COLO829 (cell line): ENCODE results near the gene BCAS1.
"Not testable (repeated sequence)": the region's sequence is repeated elsewhere in the genome, so short reads cannot be mapped to it uniquely, and the experiment has no call there.

Experiments used
- DNase-seq: peaks from one replicate; pipeline ENCODE4 v3.0.0; 2012; ENCODE audit warnings: low spot score

The BCAS1 gene

DNA sequence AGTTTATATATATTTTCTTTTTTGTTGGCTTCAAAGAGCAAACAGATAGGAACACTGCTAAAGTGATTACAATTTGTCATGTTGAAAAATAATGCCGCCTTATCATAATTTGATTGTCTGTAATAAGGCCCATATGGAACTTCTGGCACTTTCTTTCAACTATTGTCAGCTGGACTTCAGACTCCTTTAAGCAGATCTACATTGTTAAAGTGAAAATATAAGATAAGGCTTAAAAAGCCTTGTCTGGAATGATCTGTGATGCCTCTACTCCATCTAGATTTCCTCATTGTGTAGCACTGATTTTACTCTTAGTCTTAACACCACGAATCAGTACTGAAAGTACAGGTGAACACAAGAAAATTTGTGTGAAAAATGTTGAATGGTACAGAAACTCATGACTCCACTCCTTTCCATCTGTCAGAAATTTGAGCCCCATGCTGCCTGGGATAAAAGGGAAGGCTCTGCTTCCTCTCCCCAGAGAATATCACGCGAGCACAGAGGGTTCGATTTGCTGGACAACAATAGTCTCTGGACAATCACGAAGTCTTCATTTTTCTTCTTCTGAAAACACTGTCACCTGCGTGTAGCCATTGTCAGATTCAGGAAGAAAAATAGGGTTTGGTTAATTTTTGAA is 56.0 kb downstream of the BCAS1 start:
- no peak for DNase-seq

- DNase-seq: no peak
Measured at GRCh38 chr20:54013471-54013870, 56.9 kb downstream of the BCAS1 start.

DNA sequence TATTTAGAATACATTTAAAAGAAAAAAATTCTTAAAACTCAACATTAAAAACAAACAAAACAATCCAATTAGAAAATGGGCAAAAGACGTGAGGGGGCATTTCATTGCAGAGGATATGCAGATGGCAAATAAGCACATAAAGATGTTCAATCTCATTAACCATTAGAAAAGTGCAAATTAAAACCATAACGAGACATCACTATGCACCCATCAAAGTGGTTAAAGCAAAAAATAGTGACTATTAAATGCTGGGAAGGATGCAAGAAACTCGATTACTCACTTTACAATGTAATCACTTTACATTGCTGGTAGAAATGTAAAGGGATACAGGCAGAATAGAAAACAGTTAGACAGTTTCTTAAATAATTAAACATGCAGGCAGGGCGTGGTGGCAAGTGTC is 59.0 kb downstream of the BCAS1 start:
- no peak for DNase-seq

- not testable (repeated sequence) for DNase-seq
Measured at GRCh38 chr20:54006216-54006615, 64.2 kb downstream of the BCAS1 start.

DNA sequence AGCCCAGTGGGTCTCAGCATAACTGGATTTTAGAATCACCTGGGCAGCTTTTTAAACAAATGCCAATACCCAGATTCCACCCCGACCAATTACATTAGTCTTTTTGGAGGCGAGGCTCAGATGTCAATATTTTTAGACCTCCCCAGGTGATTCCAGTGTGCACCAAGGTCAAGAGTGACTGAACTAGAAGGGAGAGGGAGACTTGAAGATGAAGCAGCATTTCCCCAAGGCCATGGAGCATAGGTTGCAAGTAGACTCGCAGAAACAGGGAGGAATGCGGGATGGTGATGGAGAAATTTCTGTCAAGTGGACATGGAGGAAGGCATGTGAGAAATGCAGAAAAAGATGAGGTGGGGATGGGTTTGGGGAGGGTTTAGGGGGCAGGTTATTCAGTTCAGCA is 64.9 kb downstream of the BCAS1 start:
- DNase-seq: no peak

GRCh38 chr20:54004445-54004844 is 65.9 kb downstream of the BCAS1 start:
- DNase-seq: no peak

DNA sequence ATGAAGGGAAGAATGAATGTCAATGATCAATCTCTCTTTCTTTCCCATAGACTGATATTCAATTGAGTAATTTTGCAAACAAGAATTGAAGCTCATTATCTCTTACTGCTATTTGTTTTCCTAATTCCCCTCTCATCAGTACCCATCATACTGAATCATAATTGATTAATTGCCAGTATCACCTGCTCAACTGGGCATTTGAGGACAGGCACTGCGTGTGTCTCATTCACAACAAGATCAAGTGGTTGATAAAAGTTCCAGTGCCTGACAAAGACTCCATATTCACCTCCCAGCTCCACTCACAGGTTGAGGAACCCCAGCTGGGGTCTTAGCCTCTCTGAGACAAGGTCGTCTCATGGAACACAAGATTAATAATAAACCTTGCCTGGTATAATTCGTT is 67.7 kb downstream of the BCAS1 start:
- no peak for DNase-seq

- no peak for DNase-seq
Measured at GRCh38 chr20:54002056-54002575, 68.3 kb downstream of the BCAS1 start.

- no peak for DNase-seq
Measured at GRCh38 chr20:54000914-54001313, 69.5 kb downstream of the BCAS1 start.

DNA sequence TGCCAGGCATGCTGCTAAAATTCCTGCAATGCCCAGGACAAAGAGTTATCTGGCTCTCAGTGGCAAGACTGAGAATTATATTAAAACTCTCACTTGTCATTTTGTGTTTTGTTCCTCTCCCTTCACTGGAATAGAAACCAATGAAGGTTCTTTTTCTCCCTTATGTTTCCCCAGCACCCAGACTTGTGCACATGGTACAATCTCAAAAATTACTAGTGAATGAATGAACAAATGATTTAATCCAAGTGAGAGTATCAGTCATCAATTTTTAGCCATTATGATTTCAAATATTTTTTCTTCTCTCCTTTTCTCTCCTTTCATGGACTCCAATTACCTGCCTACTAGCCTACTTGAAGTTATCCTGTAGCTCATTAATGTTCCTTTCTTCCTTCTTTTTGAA is 70.1 kb downstream of the BCAS1 start:
- no peak for DNase-seq

DNA sequence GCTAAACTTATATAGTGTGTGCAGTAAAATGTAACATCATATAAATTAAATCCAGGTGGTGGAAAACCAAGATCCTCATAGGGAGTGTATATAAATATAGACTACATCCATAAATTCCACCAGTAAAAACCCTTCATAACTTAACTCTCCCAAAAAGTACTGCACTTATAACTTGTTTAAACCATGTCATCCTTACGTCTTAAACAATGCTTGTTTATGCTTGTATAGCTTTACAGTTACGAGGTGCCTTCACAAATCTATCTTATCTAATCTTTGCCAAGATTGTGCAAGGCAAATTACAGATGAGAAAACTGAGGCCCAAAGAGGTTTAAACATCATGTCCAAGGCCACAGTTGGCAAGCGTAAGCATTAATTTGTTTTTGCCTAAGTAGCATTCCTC is 71.3 kb downstream of the BCAS1 start:
- no peak for DNase-seq

- no peak for DNase-seq
Measured at GRCh38 chr20:53996584-53997486, 73.6 kb downstream of the BCAS1 start.

GRCh38 chr20:53995949-53996348 is 74.4 kb downstream of the BCAS1 start:
- DNase-seq: peak; percentile 48

DNA sequence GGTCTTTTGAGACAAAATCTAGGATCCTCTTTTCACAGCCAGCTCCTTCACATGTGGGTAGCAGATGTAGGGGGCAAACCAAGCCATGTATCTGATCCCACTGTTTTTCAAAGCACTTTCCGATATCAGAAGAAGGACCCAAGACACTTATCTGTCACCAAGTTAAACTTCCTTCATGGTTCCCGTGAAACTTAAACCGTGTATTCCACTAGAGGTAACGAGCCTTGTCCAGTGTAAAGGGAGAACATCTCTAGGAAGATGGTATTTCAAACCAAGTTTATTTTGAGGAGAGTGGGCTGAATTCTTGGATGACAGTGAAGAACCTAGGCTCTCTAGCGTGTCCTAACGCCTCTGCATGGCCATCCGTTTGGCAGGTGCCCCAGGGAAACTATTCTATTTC is 76.3 kb downstream of the BCAS1 start:
- no peak for DNase-seq

DNA sequence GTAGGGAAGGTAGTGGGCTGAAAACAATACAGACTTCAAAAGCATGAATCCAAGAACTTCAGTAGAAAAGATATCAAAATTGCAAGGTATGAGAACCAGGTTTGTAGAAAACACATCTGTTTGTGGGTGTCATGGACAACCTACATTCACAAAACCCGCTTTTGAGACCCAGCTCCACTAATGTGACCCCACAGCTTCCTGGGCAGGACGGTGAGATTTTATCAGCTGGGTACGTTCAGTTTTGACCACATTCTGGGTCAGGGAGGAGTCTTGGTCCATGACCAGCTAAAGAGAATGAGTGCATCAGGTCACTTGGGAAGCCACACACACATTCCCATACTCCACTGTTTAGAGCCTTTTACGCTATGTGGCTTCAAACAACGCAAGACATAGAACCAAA is 77.1 kb downstream of the BCAS1 start:
- no peak for DNase-seq

DNA sequence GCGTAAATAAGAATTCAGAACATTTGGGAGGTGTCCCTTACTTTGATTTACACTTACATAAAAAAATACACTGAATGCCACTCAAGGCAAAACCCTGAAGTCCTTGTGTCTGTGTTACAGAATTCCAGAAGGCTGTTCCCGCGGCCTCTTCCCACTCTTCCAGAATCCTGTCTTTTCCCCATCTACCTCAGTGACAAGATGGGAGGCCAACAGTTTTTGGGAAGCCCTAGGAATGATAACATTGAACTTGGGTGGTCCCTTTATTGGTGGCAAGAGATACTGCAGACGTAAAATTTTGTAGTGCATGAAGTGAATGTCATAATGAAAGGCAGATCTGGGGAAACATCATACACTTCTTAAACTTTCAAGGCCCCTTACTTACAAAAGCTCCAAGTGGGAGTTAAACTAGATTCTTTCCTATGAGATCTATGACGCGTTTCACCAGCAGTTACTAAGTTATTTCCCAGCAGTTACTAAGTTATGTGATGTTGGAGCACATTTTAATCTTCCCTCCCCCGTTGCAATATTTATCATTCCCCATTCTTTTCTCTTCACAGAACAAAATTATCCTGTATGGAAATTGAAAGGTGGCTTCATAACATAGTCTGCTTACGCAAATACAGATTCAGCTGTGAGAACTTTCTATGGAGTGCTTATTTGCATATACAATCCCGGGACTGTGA is 79.5 kb downstream of the BCAS1 start:
- no peak for DNase-seq

- no peak for DNase-seq
Measured at GRCh38 chr20:53990003-53990402, 80.4 kb downstream of the BCAS1 start.

DNA sequence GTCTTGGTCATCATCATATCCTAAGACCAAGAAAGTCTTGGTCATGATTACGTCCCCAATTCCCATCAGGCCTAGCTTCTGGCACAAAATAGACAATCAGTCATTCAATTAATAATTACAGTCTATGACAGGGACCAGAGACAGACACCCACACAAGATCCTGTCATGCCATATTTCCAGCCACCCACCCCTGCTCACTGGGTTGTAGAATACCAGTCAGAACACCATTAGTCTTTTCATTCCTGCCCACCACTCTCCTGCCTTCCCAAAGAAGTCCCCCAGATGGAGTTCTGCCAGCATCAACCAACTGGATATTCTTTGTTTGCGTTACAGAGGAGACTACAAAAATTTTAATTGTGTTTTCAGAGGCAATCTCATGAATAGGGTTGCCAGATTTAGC is 81.0 kb downstream of the BCAS1 start:
- peak; percentile 33 for DNase-seq

DNA sequence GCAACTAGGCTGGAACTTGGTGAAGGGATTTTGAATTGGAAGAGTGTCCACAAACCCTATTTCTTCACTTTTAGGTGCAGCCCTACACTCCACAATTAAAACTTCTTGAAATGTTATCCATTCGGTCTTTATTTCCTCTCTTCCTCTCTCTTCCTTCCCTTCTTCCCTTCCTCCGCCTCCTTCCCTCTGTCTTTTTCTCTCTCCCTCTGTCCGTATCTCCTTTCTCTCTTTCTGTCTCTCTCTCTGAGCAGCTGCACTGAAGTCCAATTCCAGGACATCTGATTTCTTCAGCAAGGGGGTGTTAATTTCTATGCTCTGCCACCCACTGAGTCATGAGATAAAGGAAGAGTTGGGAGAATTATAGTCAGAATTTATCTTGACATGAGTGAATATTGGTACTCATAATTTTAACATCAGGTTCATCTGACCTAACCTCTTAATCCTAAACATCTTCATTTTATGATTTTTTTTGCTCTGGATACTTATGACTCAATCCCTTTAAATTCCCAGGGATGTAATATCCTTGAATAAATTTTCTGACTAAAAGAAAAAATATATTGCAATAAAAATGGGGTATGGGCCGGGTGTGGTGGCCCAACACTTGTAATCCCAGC is 84.2 kb downstream of the BCAS1 start:
- DNase-seq: no peak

- DNase-seq: no peak
Measured at GRCh38 chr20:53985150-53985518, 85.3 kb downstream of the BCAS1 start.

DNA sequence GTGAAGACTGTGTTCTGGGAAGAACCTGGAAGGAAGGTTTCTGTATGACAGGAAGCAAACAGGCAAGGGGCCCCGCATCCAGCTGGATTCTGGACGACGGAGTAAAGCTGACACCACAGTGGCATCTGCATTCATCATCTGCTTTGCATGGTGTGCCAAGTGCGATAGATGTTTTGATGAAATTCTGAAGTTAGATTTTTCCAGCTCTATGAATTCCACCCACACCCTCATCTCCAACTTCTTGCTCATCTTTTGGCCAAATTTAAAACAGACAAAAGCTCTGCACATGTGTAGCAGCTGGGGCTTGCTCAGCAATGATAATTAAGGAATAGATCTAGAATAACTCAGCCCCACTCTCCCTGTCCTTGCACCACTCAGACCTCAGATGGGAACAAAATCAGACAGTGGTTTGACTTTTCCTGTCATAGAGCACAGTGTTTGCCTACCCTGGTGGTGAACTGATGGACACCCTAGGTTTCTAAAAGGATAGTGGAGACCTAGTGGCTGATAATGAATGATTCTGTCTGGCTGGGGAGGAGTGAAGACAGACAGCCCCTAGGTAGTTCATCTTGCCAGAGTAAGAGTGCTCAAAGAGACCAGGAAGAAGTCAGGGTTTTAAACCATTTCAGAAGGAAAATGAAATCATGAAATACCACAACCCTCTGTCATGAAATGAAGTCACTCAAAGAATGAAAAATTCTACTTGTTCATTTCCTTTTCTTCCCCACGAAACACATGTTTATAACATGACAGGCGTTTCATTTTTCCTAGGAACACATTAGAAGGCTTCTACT is 85.8 kb downstream of the BCAS1 start:
- no peak for DNase-seq

- no peak for DNase-seq
Measured at GRCh38 chr20:53983401-53983800, 87.0 kb downstream of the BCAS1 start.
